Neural cell (in vitro differentiated cells): Measurements from ENCODE around the gene SHISA5. TPM values are rescaled to one million over a fixed set of nuclear protein-coding genes. Genes with fewer than 3 reads are reported as not detected.

ENCODE experiments used
- H2AFZ ChIP-seq: fragments of 200-600, 300-800 bp; sonication (generic), shearing (Covaris generic); 2 replicates; pipeline ENCODE4 v1.6.0; 2014; ENCODE audit warnings: low read depth, mild to moderate bottlenecking, antibody characterized with exemption, low read length, moderate library complexity
- H3F3A ChIP-seq: fragments of 200-600 bp; shearing (Covaris generic); 2 replicates; pipeline ENCODE4 v1.6.1; 2016; ENCODE audit warnings: mild to moderate bottlenecking, moderate library complexity, mixed read lengths, antibody characterized with exemption, low read length; ENCODE audit not compliant: insufficient read depth, poor library complexity, severe bottlenecking
- H3K27ac ChIP-seq: fragments of 200-600, 300-800 bp; sonication (generic), shearing (Covaris generic); 2 replicates; pipeline ENCODE4 v1.5.1; 2014; ENCODE audit warnings: mild to moderate bottlenecking, low read length, moderate library complexity
- H3K27me3 ChIP-seq: fragments of 300-800, 200-600 bp; sonication (generic), shearing (Covaris generic); 2 replicates; pipeline ENCODE4 v1.6.0; 2014; ENCODE audit warnings: mild to moderate bottlenecking, low read depth, low read length, moderate library complexity; ENCODE audit not compliant: insufficient read depth
- H3K36me3 ChIP-seq: fragments of 300-800, 200-600 bp; sonication (generic), shearing (Covaris generic); 2 replicates; pipeline ENCODE4 v1.5.1; 2014; ENCODE audit warnings: mild to moderate bottlenecking, antibody characterized with exemption, low read length, moderate library complexity; ENCODE audit not compliant: insufficient read depth
- H3K4me2 ChIP-seq: fragments of 300-800, 200-600 bp; sonication (generic), shearing (Covaris generic); 2 replicates; pipeline ENCODE4 v1.6.0; 2014; ENCODE audit warnings: mild to moderate bottlenecking, low read length
- H3K4me3 ChIP-seq: fragments of 300-800, 200-600 bp; sonication (generic), shearing (Covaris generic); 2 replicates; pipeline ENCODE4 v1.5.1; 2014; ENCODE audit warnings: mild to moderate bottlenecking, low read length, moderate library complexity
- H3K79me2 ChIP-seq: fragments of 200-600 bp; shearing (Covaris generic); replicated peaks from 2 replicates; pipeline ENCODE4 v1.6.0; 2014; ENCODE audit warnings: mild to moderate bottlenecking, low read length, moderate library complexity; ENCODE audit not compliant: insufficient read depth
- H3K9ac ChIP-seq: fragments of 300-800, 200-600 bp; sonication (generic), shearing (Covaris generic); 2 replicates; pipeline ENCODE4 v1.6.1; 2016; ENCODE audit warnings: mild to moderate bottlenecking, low read length, mixed read lengths
- H3K9me2 ChIP-seq: fragments of 200-600 bp; shearing (Covaris generic); 2 replicates; pipeline ENCODE4 v1.6.1; 2016; ENCODE audit warnings: mild to moderate bottlenecking, low read length, mixed read lengths; ENCODE audit not compliant: insufficient read depth
- H3K9me3 ChIP-seq: fragments of 200-600, 300-800 bp; sonication (generic), shearing (Covaris generic); 2 replicates; pipeline ENCODE4 v1.6.1; 2016; ENCODE audit warnings: mild to moderate bottlenecking, mixed run types, low read length, moderate library complexity, mixed read lengths
- H4K20me1 ChIP-seq: fragments of 200-600 bp; shearing (Covaris generic); 2 replicates; pipeline ENCODE4 v1.6.1; 2016; ENCODE audit warnings: mild to moderate bottlenecking, mixed run types; ENCODE audit not compliant: insufficient read depth
- EP300 ChIP-seq: fragments of 450-650 bp; conservative IDR thresholded peaks from 2 replicates; pipeline ENCODE4 v1.6.1; 2014; ENCODE audit warnings: antibody characterized with exemption, mild to moderate bottlenecking, moderate library complexity; ENCODE audit not compliant: poor library complexity, severe bottlenecking
- EZH2 ChIP-seq: fragments of 200-600, 300-800 bp; shearing (Covaris generic), sonication (generic); IDR thresholded peaks from 2 replicates; pipeline ENCODE4 v1.6.1; 2014; ENCODE audit warnings: antibody characterized with exemption, low read length, borderline replicate concordance, mild to moderate bottlenecking; ENCODE audit not compliant: insufficient read depth, poor library complexity, severe bottlenecking
- MXI1 ChIP-seq: fragments of 450-650 bp; conservative IDR thresholded peaks from 2 replicates; pipeline ENCODE4 v1.6.1; 2014; ENCODE audit warnings: antibody characterized with exemption, mild to moderate bottlenecking; ENCODE audit not compliant: poor library complexity, severe bottlenecking
- POLR2AphosphoS5 ChIP-seq: IDR thresholded peaks from 2 replicates; pipeline ENCODE4 v1.6.1; 2012
- RAD21 ChIP-seq: fragments of 450-650 bp; conservative IDR thresholded peaks from 2 replicates; pipeline ENCODE4 v1.6.1; 2014; ENCODE audit warnings: antibody characterized with exemption, mild to moderate bottlenecking, moderate library complexity
- REST ChIP-seq: IDR thresholded peaks from 2 replicates; pipeline ENCODE4 v1.6.1; 2012; ENCODE audit warnings: borderline replicate concordance
- SMC3 ChIP-seq: fragments of 450-650 bp; conservative IDR thresholded peaks from 2 replicates; pipeline ENCODE4 v1.6.1; 2014; ENCODE audit warnings: antibody characterized with exemption, mild to moderate bottlenecking, moderate library complexity; ENCODE audit not compliant: poor library complexity
- TAF1 ChIP-seq: IDR thresholded peaks from 2 replicates; pipeline ENCODE4 v1.6.1; 2012; ENCODE audit warnings: low read depth
- polyA plus RNA-seq: library from polyadenylated mRNA; depleted of rRNA; stranded (reverse); fragments of >200 nt; gene quantifications from 2 replicates; pipeline ENCODE4 v1.2.3, GENCODE V29; 2014
- TF ChIP-seq, protein P1 (sequence below): fragments of 450-650 bp; IDR thresholded peaks from 2 replicates; pipeline ENCODE4 v1.5.1; 2014; ENCODE audit warnings: antibody characterized with exemption, mild to moderate bottlenecking, moderate library complexity; ENCODE audit not compliant: poor library complexity, severe bottlenecking

Gene SHISA5
- polyA plus RNA-seq, 1 donor from 2014 or later, result 121 TPM

GRCh38 chr3:48467473-48468267, 36.3 kb downstream of the SHISA5 start (continued):
- TF ChIP-seq EZH2 (no peak), MXI1 (no peak), TAF1 (no peak), EP300 (no peak)

- H3K4me3 ChIP-seq, result no peak overlapping the region
- H4K20me1 ChIP-seq, result no peaks in the 10 kb centered on the region
- TF ChIP-seq RAD21 (no peak), EZH2 (no peak), MXI1 (no peak), EP300 (no peak), POLR2AphosphoS5 (no peak), SMC3 (no peak), TAF1 (no peak), REST (no peak)
- TF ChIP-seq, protein P1, sequence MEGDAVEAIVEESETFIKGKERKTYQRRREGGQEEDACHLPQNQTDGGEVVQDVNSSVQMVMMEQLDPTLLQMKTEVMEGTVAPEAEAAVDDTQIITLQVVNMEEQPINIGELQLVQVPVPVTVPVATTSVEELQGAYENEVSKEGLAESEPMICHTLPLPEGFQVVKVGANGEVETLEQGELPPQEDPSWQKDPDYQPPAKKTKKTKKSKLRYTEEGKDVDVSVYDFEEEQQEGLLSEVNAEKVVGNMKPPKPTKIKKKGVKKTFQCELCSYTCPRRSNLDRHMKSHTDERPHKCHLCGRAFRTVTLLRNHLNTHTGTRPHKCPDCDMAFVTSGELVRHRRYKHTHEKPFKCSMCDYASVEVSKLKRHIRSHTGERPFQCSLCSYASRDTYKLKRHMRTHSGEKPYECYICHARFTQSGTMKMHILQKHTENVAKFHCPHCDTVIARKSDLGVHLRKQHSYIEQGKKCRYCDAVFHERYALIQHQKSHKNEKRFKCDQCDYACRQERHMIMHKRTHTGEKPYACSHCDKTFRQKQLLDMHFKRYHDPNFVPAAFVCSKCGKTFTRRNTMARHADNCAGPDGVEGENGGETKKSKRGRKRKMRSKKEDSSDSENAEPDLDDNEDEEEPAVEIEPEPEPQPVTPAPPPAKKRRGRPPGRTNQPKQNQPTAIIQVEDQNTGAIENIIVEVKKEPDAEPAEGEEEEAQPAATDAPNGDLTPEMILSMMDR, result no peak
- H3K27me3 ChIP-seq, result no peaks in the 10 kb centered on the region
- H3K27ac ChIP-seq, result no peak overlapping the region
- H3F3A ChIP-seq, result no peaks in the 10 kb centered on the region
- H3K9me3 ChIP-seq, result no peaks in the 10 kb centered on the region
- H3K9me2 ChIP-seq, result no peaks in the 10 kb centered on the region
- H3K4me2 ChIP-seq, result no peak overlapping the region
- H2AFZ ChIP-seq, result no peak overlapping the region
- no peaks in the 10 kb centered on the region for H3K36me3 ChIP-seq
- no peak overlapping the region for H3K9ac ChIP-seq
- peaks cover 7% of the 10 kb centered on the region for H3K79me2 ChIP-seq
Observed at GRCh38 chr3:48467110-48467454, 36.9 kb downstream of the SHISA5 start.
